NCI-H748 (cell line): ENCODE data around the gene MEX3D.

Experiments
- DNase-seq: peaks from one replicate; lab custom pipeline; 2025; ENCODE audit not compliant: unreplicated experiment; lab: John Stamatoyannopoulos, UW

MEX3D gene

DNA sequence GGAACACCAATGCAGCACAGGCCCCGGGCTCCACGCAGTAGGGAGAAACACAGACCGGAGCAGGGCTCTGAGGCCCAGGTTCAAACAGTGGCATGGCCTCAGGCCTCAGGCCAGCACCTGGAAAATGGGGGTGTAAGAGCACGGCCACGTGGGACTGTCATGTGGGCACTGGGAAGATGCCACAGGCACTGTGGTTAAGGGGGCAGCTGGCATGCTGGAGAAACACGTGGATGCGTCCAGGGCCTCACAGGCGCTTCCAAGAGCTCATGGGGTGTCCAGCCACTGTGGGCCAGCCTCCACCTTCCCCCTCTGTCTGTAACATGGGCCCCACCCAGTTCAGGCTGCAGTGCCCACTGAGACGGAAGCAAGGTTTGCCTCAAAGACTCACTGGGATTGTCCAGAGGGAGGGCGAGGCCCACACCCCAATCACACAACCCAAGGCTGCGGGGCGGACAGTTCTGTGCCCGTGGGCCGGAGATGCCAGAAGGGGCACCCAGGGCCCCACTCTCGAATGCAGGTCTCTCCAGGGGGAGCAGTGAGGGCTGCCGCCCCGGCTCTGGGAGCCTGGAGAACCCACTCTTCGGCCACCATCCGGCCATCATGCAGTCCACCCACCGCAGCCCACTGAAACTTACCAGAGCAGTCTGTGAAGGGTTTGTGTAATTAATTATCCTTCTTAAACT, 30.8 kb upstream of the MEX3D start:
- no peak for DNase-seq

- DNase-seq, result no peak
Measured at GRCh38 chr19:1593501-1593772, 25.3 kb upstream of the MEX3D start.

DNA sequence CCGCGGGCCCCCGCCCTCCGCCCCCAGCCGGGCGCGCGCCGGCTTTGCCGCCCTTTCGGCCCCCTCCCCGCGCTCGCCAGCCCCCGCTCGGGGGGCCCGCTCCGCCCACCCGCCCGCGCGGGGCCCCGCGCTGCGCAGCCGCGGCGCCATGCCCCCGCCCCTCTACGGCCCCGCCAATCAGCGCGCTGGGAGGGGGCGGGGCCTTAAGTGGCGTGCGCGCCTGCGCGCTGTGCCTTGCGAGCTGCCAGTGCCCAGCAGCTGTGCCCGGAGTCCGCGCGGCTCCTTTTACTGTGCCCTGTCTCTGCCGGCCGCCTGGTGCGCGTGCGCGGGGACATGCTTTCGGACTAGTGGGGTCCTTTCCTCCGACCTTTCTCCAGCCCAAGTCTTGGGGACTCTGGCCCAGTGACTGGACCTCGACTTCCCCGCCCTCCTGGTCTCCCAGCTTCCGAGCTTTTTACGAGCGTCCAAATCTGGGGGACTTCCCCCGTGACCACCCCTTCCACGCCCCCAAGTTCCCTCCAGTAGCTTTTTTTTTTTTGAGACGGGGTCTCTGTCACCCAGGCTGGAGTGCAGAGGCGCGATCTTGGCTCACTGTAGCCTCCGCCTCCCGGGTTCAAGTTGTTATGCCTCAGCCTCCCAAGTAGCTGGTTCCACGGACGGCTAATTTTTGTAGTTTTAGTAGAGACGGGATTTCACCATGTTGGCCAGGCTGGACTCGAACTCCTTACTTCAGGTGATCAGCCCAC, 24.8 kb upstream of the MEX3D start, which contains the start of gene MBD3:
Gene MBD3 (minus strand): TSS at position 111 of the 746 bp plus-strand sequence. CDS start 234 bp downstream, outside the sequence.
- DNase-seq, result peak; percentile 91

DNA sequence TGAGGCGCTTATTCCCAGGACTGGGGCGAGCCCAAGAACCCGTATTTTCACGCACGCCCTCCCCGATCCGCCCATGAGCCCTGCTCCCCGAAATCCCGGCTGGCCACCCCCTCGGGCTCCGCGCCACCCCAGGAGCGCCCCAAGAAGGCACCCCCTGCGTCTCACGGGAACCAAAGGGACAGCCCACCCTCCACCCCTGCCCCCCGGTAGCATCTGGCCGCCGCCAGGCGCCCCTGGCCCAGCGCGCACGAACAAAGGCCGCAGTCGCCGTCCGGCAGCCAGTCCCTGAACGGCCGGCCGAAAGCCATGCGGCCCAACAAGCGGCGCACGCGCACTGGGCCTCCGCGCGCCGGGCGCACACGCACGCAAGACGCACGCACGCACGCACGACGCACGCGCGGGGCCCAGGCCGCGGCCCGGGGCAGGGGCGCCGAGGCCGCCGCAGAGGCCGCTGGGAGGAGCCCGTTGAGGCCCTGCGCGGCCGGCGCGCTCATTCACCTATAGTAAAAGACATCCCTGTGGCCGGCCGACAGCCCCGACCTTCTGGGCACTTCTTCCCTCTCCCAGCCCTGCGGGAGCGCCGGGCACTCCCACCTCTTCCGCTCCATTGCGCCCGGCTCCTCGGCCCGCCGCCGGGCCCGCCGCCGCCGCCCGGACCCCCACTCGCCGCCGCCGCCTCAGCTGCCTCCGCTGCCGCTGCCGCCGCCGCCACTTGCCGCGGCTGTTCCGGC, 24.1 kb upstream of the MEX3D start:
- peak; percentile 83 for DNase-seq

DNA sequence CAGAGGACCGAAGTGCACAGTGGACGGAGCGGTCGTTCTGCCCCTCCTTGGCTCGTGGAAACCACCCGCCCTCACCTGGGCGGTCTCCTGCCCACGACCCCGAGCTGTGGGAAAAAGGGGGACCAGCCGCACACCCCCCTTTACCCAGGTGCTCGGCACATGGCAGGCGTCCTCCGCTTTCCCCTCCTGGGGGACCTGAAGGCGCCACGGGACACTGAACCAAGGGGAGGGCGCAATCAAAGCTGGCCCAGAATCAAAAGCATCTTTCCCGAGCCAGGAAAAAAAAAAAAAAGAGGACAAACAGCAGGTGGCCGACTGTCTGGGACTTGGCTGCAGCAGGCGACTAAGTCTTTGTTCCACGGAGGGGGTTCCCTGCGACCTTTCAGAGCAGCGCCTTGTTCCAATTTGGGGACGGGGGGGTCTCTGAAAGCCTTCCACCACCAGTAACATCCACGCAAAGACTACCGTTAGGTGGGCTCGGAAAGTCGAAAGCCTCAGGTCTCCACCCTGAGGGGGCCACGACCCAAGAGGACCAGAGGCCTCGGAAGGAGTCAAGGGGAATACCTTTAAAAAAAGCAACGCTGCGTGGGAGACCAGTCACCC, 23.4 kb upstream of the MEX3D start:
- peak; percentile 41 for DNase-seq

GRCh38 chr19:1590641-1591397, 22.7 kb upstream of the MEX3D start:
- no peak for DNase-seq

- DNase-seq, result no peak
Measured at GRCh38 chr19:1587872-1588271, 19.7 kb upstream of the MEX3D start.

DNA sequence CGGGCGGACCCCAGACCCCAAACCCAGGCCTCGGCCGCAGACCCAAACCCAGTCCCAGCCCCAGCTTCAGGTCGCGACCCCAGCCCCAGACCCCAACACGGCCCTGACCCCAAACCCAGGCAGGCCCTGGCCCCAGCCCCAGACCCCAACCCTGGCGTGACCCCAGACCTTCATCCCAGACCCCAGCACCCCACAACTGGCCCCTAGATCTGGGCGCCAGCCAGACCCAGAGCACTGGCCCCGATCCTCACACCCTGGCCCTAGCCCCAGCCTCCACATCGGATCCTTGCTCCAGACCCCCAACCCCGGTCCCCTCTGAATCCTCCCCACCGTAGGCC, 17.1 kb upstream of the MEX3D start:
- DNase-seq, result no peak

DNA sequence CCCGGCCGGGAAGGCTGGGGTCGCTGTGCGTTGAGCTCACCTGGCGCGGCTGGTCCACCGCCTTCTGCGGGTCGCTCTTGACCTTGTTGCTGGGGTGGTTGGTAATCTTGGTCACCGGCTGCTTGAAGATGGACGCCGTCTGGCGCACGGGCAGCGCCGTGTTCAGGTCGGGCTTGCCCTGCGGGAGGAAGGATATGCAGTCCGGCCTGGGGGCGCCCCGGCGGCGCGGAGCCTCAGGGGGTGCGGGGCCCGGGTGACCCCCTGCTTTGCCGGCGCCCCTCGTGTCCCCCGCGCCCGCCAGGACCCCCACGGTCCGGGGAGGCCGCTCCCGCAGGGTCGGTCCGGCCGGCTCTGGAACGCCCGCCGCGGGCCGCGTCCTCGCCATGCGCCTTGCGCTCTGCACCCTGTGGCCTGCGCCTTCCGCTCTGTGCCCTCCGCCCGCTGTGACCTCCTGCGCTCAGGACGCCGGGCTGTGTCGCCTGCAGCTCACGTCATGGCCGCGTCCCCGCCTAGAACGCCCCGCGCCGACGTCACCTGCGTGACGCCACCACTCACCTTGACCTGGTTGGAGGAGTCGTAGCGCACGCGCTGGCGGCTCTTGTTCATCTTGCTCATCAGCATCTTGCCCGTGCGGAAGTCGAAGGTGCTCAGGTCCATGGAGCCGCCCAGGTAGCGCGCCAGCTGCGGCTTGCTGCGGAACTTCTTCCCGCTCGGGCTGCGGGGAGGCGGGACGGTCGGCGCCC, 16.5 kb upstream of the MEX3D start:
- no peak for DNase-seq

DNA sequence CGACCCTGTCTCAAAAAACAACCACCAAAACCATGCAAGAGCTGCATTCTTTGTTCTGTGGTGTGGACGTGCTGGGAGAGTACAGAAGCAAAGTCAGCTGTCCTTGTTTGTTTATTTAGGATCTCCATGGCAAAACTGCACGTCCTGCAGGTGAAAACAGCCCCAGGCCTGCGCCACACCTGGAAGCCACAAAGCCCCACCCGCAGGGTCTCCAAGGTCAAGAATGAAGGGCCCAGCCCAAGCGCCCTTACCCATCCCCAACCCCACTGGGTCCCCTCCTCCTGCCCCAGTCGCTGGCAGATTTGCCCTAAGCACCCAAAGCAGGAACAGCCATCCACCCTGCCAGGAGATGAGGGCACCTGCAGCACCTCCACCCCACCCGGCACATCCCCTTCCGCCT, 14.1 kb upstream of the MEX3D start:
- DNase-seq, result peak; percentile 82

DNA sequence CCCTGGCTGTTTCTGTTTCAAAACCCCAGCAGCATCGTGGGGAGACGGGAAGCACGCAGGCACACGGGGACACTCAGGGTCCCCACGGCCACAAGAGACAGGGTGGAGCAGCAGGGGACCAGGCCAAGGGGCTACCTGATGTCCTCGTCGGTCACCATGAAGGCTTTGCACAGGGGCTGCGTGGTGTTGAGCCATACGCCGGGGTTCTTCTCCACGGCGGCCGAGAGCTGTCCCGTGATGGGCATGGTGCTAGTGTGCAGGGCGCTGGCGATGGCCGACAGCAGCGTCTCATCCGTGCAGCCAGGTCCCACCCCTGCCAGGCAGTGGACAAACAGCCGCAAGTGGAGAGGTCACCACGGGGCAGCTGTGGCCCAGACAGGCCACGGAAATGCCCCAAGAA, 12.8 kb upstream of the MEX3D start:
- DNase-seq, result no peak

DNA sequence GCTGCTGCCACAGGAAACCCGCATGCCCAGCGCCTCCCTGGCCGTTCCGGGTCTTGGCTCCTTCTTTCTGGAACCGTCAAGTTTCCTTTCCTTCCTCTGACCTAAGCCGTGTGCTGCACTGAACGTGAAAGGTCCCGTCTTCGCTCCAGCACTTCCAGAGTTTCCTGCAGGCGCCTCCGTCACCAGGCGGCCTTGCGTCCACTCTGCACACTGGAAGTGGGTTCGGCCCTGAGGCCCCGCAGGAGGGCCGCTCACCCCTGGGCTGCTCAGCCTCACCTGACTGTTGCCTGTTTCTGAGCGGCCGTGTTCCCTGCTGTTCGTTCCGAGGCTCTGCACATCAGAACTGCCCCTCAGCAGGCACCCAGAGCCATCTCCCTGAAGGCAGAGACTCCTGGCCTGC, 12.3 kb upstream of the MEX3D start:
- no peak for DNase-seq

GRCh38 chr19:1579222-1579621, 11.1 kb upstream of the MEX3D start:
- DNase-seq, result no peak

DNA sequence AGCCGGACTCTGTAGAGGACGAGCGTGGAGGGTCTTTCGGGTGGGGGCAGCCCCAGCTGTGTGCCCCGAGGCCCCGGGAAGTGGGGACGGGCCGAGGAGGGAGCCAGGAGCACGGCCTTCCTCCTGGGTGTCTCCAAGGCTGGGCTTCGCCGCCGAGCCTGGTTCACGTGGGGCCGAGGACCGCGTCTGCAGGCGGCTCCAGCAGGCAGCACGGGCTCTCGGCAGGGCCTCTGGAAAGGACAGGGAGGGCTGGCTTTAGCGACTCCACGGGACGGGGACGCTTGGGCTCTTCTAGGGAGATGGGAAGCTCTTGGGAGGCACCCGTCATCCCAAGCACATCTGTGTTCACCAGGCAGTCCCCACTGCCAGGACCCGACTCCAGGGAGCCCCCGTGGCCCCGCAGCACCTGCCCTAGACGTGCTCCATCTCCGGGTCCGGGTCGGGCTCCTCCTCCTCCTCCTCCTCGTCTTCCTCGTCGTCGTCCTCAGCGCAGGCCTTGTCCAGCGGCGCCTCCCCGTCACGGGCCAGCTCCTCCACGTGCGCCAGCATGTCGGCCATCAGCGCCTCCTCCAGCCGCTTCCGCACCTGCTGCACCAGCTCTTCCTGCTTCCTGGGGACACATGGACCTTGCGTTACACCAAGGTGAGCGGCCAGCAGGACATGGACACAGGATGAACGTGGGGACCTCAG, 9.9 kb upstream of the MEX3D start:
- DNase-seq, result no peak

GRCh38 chr19:1577090-1577928, 9.2 kb upstream of the MEX3D start:
- DNase-seq, result no peak

DNA sequence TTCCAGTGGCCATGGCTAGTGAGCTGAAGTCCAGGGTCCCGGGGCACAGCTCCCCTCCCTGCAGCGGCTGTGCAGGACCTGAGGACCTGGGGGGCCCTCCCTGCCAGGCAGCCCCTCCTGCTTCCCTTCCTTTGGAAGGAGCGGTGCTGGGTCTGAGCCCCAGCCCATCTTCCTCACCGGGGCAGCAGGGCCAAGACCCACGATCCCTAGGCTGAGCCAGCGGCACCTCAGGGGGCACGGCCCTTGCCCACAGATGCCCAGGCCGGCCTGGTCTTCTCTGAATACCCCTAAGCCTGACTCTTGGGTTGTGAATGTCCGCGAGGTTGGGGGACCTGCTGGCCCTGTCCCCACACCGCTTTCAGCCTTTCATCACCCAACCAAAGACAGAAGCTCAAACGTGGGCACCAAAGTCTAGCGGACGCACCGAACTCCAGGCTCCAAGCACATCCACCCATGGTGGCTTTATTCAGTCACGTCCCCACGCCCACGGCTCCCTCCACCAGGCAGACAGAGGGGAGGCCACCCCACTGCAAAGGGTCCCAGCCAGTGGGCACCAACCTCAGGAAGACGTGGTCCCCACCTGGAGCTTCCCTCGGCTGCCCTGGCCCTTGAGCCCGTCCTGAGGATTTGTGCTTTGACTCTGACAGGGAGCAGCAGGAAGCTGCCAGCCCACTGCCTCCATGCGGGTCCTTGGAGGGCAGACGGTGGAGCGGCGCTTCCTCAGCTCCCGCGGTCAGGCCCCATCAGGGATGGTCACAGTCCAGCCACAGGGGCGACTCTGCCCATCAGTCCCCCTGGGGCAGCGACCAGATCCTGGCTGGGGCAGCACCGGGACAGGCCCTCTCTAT, 8.3 kb upstream of the MEX3D start:
- no peak for DNase-seq

DNA sequence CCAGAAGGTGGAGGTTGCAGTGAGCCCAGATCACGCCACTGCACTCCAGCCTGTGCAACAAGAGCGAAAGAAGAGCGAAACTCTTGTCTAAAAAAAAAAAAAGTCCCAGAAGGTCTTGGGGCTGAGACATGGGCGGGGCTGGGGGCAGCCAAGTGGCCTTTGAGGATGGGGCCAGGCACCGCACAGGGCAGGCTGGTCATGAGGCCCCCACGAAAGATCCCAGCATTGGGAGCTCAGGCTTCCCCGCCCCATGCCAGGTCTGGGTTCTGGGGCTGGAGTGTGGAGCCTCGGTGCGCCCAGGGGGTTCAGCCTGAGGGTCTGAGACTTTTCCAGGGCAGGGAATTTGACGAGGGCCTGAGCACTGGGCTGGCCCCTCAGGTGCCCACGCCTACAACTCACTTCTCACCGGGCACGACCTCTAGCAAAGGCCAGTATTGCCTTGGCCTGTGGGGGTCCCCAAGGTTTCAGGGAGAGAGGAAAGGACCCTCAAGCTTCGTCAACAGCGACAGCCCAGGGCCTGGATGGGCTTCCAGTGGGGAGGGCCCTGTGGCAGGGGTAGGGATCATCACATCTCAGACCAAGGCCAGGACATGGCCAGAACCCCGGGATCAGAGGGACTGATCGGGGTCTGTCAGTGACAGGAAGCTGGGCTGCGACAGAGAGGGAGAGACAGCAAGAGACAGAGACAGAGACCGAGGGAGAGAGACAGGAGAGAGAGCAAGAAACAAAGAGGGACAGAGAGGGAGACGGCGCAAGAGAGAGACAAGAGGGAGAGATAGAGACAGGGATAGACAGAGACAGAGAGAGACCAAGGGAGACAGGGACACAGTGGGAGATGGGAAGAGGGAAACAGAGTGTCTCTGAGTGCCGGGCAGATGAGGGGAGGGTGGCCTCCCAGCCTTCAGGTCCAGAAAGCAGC, 7.5 kb upstream of the MEX3D start:
- no peak for DNase-seq
